ENCODE results near the gene CARMIL1. TPM values are rescaled to one million over a fixed set of nuclear protein-coding genes. Genes with fewer than 3 reads are reported as not detected.

CARMIL1 gene
- total RNA-seq, 1 donor from 2014 or later, result 19.1 TPM

DNA sequence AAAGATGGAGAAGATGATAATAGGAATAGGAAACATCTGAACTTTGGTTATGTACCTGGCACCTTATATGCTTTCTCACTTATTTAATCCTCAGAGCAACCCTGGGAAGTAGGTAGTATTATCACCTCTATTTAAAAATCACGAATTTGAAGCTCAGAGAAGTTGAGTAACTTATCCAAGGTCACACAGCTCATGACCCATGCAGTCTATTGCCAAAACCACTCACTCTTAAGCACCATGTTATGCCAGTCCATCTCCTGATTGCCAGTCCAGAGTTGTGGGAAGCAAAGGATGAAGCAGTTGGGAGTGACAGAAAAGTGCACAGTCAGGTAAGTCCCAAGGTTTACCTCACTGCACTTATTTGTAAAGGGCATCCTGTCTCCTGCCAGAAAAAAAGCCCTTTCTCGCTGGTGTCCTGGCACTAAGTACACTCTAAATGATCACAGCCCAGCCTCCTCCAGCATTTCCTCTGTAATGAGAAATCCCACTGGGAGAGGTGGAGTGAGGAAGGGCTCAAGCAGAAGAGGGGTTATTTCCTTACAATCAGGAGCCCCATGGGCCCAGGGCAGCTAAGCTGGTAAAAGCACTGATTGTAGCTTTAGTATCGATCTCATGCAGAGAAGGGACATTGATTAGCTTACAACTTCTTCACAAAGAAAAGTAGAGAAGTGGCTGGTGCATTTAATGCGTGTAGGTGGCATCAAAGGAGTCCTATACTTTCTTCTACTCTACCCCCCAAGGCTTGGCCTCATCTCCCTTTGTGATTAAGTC, 351.5 kb downstream of the CARMIL1 start:
- FAIRE-seq (no peak), DNase-seq (ENCODE audit: low read depth) (no peak)
- H3K9me3 ChIP-seq (ENCODE audit: insufficient read depth, low read depth, low read length), result no peaks in the 10 kb centered on the region
- no peaks in the 10 kb centered on the region for H3K4me1 Mint-ChIP-seq (ENCODE audit: low read depth, unreplicated experiment)
- no peaks in the 10 kb centered on the region for H3K4me1 ChIP-seq (ENCODE audit: insufficient read depth, low read length)
- H3K4me2 ChIP-seq (ENCODE audit: low read length), result no peak overlapping the region
- peaks cover 2% of the 10 kb centered on the region for H3K9me3 Mint-ChIP-seq (ENCODE audit: unreplicated experiment)
- no peak overlapping the region for H3K27ac Mint-ChIP-seq (ENCODE audit: unreplicated experiment)
- H3K4me3 ChIP-seq (ENCODE audit: insufficient read depth, low read depth, low read length), result no peak overlapping the region
- H3K36me3 ChIP-seq (ENCODE audit: insufficient read depth, low read length), result no peaks in the 10 kb centered on the region
- H3K79me2 ChIP-seq (ENCODE audit: insufficient read depth, low read length), result no peaks in the 10 kb centered on the region
- no peak overlapping the region for H2AFZ ChIP-seq (ENCODE audit: low read depth, low read length)
- H4K20me1 ChIP-seq (ENCODE audit: insufficient read depth, low read length), result no peaks in the 10 kb centered on the region
- H3K27me3 ChIP-seq (ENCODE audit: insufficient read depth, low read length), result peaks cover 2% of the 10 kb centered on the region
- H3K4me3 Mint-ChIP-seq (ENCODE audit: unreplicated experiment), result no peak overlapping the region
- TF ChIP-seq, protein P1, sequence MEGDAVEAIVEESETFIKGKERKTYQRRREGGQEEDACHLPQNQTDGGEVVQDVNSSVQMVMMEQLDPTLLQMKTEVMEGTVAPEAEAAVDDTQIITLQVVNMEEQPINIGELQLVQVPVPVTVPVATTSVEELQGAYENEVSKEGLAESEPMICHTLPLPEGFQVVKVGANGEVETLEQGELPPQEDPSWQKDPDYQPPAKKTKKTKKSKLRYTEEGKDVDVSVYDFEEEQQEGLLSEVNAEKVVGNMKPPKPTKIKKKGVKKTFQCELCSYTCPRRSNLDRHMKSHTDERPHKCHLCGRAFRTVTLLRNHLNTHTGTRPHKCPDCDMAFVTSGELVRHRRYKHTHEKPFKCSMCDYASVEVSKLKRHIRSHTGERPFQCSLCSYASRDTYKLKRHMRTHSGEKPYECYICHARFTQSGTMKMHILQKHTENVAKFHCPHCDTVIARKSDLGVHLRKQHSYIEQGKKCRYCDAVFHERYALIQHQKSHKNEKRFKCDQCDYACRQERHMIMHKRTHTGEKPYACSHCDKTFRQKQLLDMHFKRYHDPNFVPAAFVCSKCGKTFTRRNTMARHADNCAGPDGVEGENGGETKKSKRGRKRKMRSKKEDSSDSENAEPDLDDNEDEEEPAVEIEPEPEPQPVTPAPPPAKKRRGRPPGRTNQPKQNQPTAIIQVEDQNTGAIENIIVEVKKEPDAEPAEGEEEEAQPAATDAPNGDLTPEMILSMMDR (IDR thresholded peaks at IDR 0.05; ENCODE audit: insufficient read depth, low read depth, low read length), result no peak
- no peak for TF ChIP-seq EZH2 (IDR thresholded peaks at IDR 0.05; ENCODE audit: insufficient read depth, low read length)
- H3K27me3 Mint-ChIP-seq (ENCODE audit: low read depth, unreplicated experiment), result peaks cover 21% of the 10 kb centered on the region
- no peak overlapping the region for H3K27ac ChIP-seq (ENCODE audit: low read depth, low read length)
- no peak overlapping the region for H3K9ac ChIP-seq (ENCODE audit: low read length)
- no peaks in the 10 kb centered on the region for H3K36me3 Mint-ChIP-seq (ENCODE audit: low read depth, unreplicated experiment)

GRCh38 chr6:25635886-25636317, 356.7 kb downstream of the CARMIL1 start:
- Histone ChIP-seq H3K36me3 (ENCODE audit: insufficient read depth, low read length) (no peaks in the 10 kb centered on the region), H3K9ac (ENCODE audit: low read length) (no peak overlapping the region), H3K4me1 (ENCODE audit: insufficient read depth, low read length) (no peaks in the 10 kb centered on the region), H3K27me3 (ENCODE audit: insufficient read depth, low read length) (peaks cover 2% of the 10 kb centered on the region), H4K20me1 (ENCODE audit: insufficient read depth, low read length) (no peaks in the 10 kb centered on the region), H3K4me2 (ENCODE audit: low read length) (no peak overlapping the region), H2AFZ (ENCODE audit: low read depth, low read length) (no peak overlapping the region), H3K79me2 (ENCODE audit: insufficient read depth, low read length) (no peaks in the 10 kb centered on the region), H3K9me3 (ENCODE audit: insufficient read depth, low read depth, low read length) (no peaks in the 10 kb centered on the region), H3K27ac (ENCODE audit: low read depth, low read length) (no peak overlapping the region), H3K4me3 (ENCODE audit: insufficient read depth, low read depth, low read length) (no peak overlapping the region)
- FAIRE-seq, result no peak
- Mint-ChIP-seq H3K4me1 (ENCODE audit: low read depth, unreplicated experiment) (no peaks in the 10 kb centered on the region), H3K4me3 (ENCODE audit: unreplicated experiment) (no peak overlapping the region), H3K27me3 (ENCODE audit: low read depth, unreplicated experiment) (peaks cover 11% of the 10 kb centered on the region), H3K9me3 (ENCODE audit: unreplicated experiment) (peaks cover 2% of the 10 kb centered on the region), H3K36me3 (ENCODE audit: low read depth, unreplicated experiment) (no peaks in the 10 kb centered on the region), H3K27ac (ENCODE audit: unreplicated experiment) (no peak overlapping the region)
- TF ChIP-seq, protein P1 (IDR thresholded peaks at IDR 0.05; ENCODE audit: insufficient read depth, low read depth, low read length), result no peak
- TF ChIP-seq EZH2 (IDR thresholded peaks at IDR 0.05; ENCODE audit: insufficient read depth, low read length), result no peak
- DNase-seq (ENCODE audit: low read depth), result no peak

DNA sequence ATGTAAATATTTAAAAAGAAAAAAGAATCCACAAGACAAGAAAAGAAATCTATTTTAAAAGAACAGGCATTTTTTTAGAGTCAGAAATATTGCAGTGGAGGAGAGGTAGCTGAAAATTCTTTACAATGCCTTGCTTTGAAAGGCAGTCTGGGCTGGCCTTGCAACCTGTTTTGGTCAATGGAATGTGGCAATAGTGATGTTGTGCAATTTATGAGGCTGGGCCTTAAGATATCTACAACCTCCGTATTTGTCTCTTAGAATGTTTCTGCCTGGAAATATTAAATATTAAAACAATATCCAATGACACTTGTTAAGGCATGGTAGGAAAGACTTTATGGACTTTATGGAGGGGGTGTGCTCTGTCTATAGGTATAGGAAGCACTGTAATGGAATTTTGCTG, 358.0 kb downstream of the CARMIL1 start:
- no peak overlapping the region for H3K27ac Mint-ChIP-seq (ENCODE audit: unreplicated experiment)

More for the DNA sequence above, 358.0 kb downstream of the CARMIL1 start:
- Histone ChIP-seq H3K9me3 (ENCODE audit: insufficient read depth, low read depth, low read length) (no peaks in the 10 kb centered on the region), H4K20me1 (ENCODE audit: insufficient read depth, low read length) (no peaks in the 10 kb centered on the region), H3K36me3 (ENCODE audit: insufficient read depth, low read length) (no peaks in the 10 kb centered on the region), H3K9ac (ENCODE audit: low read length) (no peak overlapping the region), H3K4me3 (ENCODE audit: insufficient read depth, low read depth, low read length) (no peak overlapping the region), H3K79me2 (ENCODE audit: insufficient read depth, low read length) (no peaks in the 10 kb centered on the region), H3K27me3 (ENCODE audit: insufficient read depth, low read length) (peaks cover 2% of the 10 kb centered on the region), H3K4me2 (ENCODE audit: low read length) (no peak overlapping the region), H2AFZ (ENCODE audit: low read depth, low read length) (no peak overlapping the region), H3K27ac (ENCODE audit: low read depth, low read length) (no peak overlapping the region), H3K4me1 (ENCODE audit: insufficient read depth, low read length) (no peaks in the 10 kb centered on the region)
- TF ChIP-seq EZH2 (IDR thresholded peaks at IDR 0.05; ENCODE audit: insufficient read depth, low read length), result no peak
- TF ChIP-seq, protein P1 (IDR thresholded peaks at IDR 0.05; ENCODE audit: insufficient read depth, low read depth, low read length), result no peak
- FAIRE-seq (no peak), DNase-seq (ENCODE audit: low read depth) (no peak)
- no peak overlapping the region for H3K4me3 Mint-ChIP-seq (ENCODE audit: unreplicated experiment)
- H3K27me3 Mint-ChIP-seq (ENCODE audit: low read depth, unreplicated experiment), result peaks cover 1% of the 10 kb centered on the region
- no peaks in the 10 kb centered on the region for H3K36me3 Mint-ChIP-seq (ENCODE audit: low read depth, unreplicated experiment)
- peaks cover 2% of the 10 kb centered on the region for H3K9me3 Mint-ChIP-seq (ENCODE audit: unreplicated experiment)
- no peaks in the 10 kb centered on the region for H3K4me1 Mint-ChIP-seq (ENCODE audit: low read depth, unreplicated experiment)

Data from astrocyte (in vitro differentiated cells and primary cell).